ENCODE measurements around the gene PDXK. TPM values are rescaled to one million over a fixed set of nuclear protein-coding genes. Genes with fewer than 3 reads are reported as not detected.

Gene PDXK
- total and polyA plus RNA-seq, 10 of the 15 experiments (the other 5 are each of a cell fraction or from before 2014, with no cell fraction given), result 3.7 to 141 (median 60.0) TPM

GRCh38 chr21:43726686-43727518, 8.0 kb downstream of the PDXK start:
- Histone ChIP-seq H3K9ac (ENCODE audit: control insufficient read depth, insufficient read depth, low read length) (no peak overlapping the region), H2AFZ (ENCODE audit: control insufficient read depth, low read depth, low read length) (no peak overlapping the region), H3K4me1 (ENCODE audit: control insufficient read depth, insufficient read depth, low read length) (peaks cover 50% of the 10 kb centered on the region), H3K4me3 (no peak overlapping the region), H3K27ac (ENCODE audit: control insufficient read depth, insufficient read depth) (no peak overlapping the region), H3K27me3 (replicated peaks in 1 of 2; ENCODE audit: control insufficient read depth in 2 of 2, insufficient read depth in 2 of 2, low read length in 1 of 2) (no peaks in the 10 kb centered on the region), H3K4me2 (ENCODE audit: control insufficient read depth, insufficient read depth) (peak overlapping the region; percentile 71), H4K20me1 (ENCODE audit: control insufficient read depth, insufficient read depth) (no peaks in the 10 kb centered on the region; the same call in 1 of the 2 replicates), H3K36me3 (ENCODE audit: control insufficient read depth in 2 of 2, insufficient read depth in 2 of 2, low read length in 1 of 2) (peaks cover 4 to 6% of the 10 kb centered on the region in 2 experiments; a peak in 3 of 4 replicates), H3K9me3 (replicated peaks; ENCODE audit: control insufficient read depth, insufficient read depth, low read length) (no peaks in the 10 kb centered on the region), H3K79me2 (ENCODE audit: control insufficient read depth, insufficient read depth, low read length) (peaks cover 63% of the 10 kb centered on the region)
- WGBS (ENCODE audit: insufficient coverage, insufficient replicate concordance, low lambda C conversion rate, missing lambda C conversion rate), result 88% methylated on average over 21 of the region's 21 CpGs
- POLR2A ChIA-PET, result interaction anchor here (0.7 to 1.3 kb wide), 2 partner anchors 21 to 63 kb away, joined by 4 read pairs; no protein-coding TSS in a partner anchor
- RAD21 ChIA-PET (ENCODE audit: unreplicated experiment), result interaction anchor here (0.9 to 1.6 kb wide), 2 partner anchors 194 to 286 kb away, joined by 5 read pairs; no protein-coding TSS in a partner anchor
- TF ChIP-seq SREBF1 (IDR thresholded peaks at IDR 0.05; ENCODE audit: low read length) (no peak), IRF4 (IDR thresholded peaks at IDR 0.05; ENCODE audit: low read depth, low read length) (no peak), SUPT20H (IDR thresholded peaks at IDR 0.05; ENCODE audit: borderline replicate concordance, control insufficient read depth, low read depth, low read length) (no peak), RELB (IDR thresholded peaks at IDR 0.05; ENCODE audit: low read depth) (no peak), POLR2A (IDR thresholded peaks at IDR 0.05; ENCODE audit: low read depth, low read length) (peak; percentile 58), EED (IDR thresholded peaks at IDR 0.05; ENCODE audit: low read depth) (no peak), TCF12 (IDR thresholded peaks at IDR 0.05; ENCODE audit: low read depth, low read length) (no peak), CEBPB (IDR thresholded peaks at IDR 0.05; ENCODE audit: borderline replicate concordance in 1 of 2, low read depth in 2 of 2, low read length in 2 of 2) (no peak)
- SMC1A ChIA-PET (ENCODE audit: uncharacterized antibody, unreplicated experiment), result interaction anchor here (1.1 to 2.9 kb wide), 5 partner anchors 9 to 65 kb away, joined by 3 to 18 read pairs (median 6); partner anchors contain the start of gene RRP1
- no peak for FAIRE-seq
- intact Hi-C loops (cut with micrococcal nuclease; ENCODE audit: unreplicated experiment), result loop anchor here (5.0 kb wide), 2 partner anchors 50 to 115 kb away; partner anchors contain the start of gene CSTB
- CTCF ChIA-PET, result interaction anchor here (0.7 to 3.7 kb wide), 3 partner anchors 10 to 82 kb away, joined by 3 to 18 read pairs (median 5); no protein-coding TSS in a partner anchor
- no peak for ATAC-seq
- BruUV-seq (replicated peaks), result no TSS peak
- in situ Hi-C loops (cut with MboI), result no loop called here
- no peak for DNase-seq (ENCODE audit: low read depth, low spot score)

Measured in GM12878 (cell line).